SH-SY5Y (cell line): ENCODE data around the gene OGFOD1.

Experiments
- GATA2 ChIP-seq: IDR thresholded peaks from 2 replicates; pipeline ENCODE4 v1.6.1; 2011; ENCODE audit warnings: mild to moderate bottlenecking, low read depth, low read length
- GATA3 ChIP-seq: IDR thresholded peaks from 2 replicates; pipeline ENCODE4 v1.6.1; 2011; ENCODE audit warnings: low read depth, mild to moderate bottlenecking, low read length, moderate library complexity

- TF ChIP-seq GATA2 (no peak), GATA3 (no peak)
These were observed 61.7 kb downstream of the OGFOD1 start for GRCh38 chr16:56513091-56513490.
